Common myeloid progenitor, CD34-positive (primary cell): Measurements from ENCODE around the gene MEST.

Source experiments
- CTCF ChIA-PET: fragments of 350-600 bp; sonication (Branson Sonifier 250); formaldehyde crosslinking; loops from one replicate; lab custom pipeline; 2021; ENCODE audit warnings: antibody characterized with exemption; lab: Charles Lee
- POLR2A ChIA-PET: fragments of 350-600 bp; sonication (Branson Sonifier 250); formaldehyde crosslinking; loops from one replicate; lab custom pipeline; 2021; ENCODE audit warnings: antibody characterized with exemption; lab: Charles Lee
- DNase-seq, 3 donors: peaks; one replicate each; pipeline versions ENCODE4 v3.0.0 to v3.0.0-alpha.2; 2013
- H3K27ac ChIP-seq, 2 experiments: 1 replicate in 1 of 2; 2 replicates in 1 of 2; pipeline ENCODE4 v1.7.0; 2013; ENCODE audit warnings: inconsistent platforms in 2 of 2, low read length in 2 of 2, mild to moderate bottlenecking in 2 of 2, low read depth in 1 of 2, moderate library complexity in 1 of 2; ENCODE audit not compliant: severe bottlenecking in 2 of 2, insufficient read depth in 1 of 2, poor library complexity in 1 of 2
- H3K27me3 ChIP-seq, 5 experiments: replicated peaks in 2 of 5; 1 replicate in 3 of 5; 2 replicates in 2 of 5; pipeline versions ENCODE4 v1.6.1 to v1.7.0; 2013; ENCODE audit warnings: low read length in 4 of 5, mild to moderate bottlenecking in 2 of 5, moderate library complexity in 2 of 5, inconsistent platforms in 1 of 5; ENCODE audit not compliant: insufficient read depth in 5 of 5, control insufficient read depth in 4 of 5
- H3K36me3 ChIP-seq, 4 experiments: 1 replicate in 2 of 4; 2 replicates in 2 of 4; pipeline versions ENCODE4 v1.6.1 to v1.7.0; 2013; ENCODE audit warnings: low read length in 3 of 4, control low read depth in 1 of 4, mild to moderate bottlenecking in 1 of 4; ENCODE audit not compliant: control insufficient read depth in 4 of 4, insufficient read depth in 4 of 4
- H3K4me1 ChIP-seq, 4 experiments: 1 replicate in 3 of 4; 2 replicates in 1 of 4; pipeline versions ENCODE4 v1.6.1 to v1.7.1; 2013; ENCODE audit warnings: low read length in 3 of 4, mild to moderate bottlenecking in 3 of 4, control low read depth in 1 of 4, inconsistent platforms in 1 of 4, moderate library complexity in 1 of 4; ENCODE audit not compliant: control insufficient read depth in 4 of 4, insufficient read depth in 4 of 4; ENCODE audit errors: control extremely low read depth in 1 of 4
- H3K4me3 ChIP-seq, 7 experiments: 1 replicate in 4 of 7; 2 replicates in 3 of 7; pipeline versions ENCODE4 v1.5.1 to v1.7.0; 2013; ENCODE audit warnings: mild to moderate bottlenecking in 7 of 7, low read length in 6 of 7, moderate library complexity in 6 of 7, inconsistent platforms in 2 of 7, low read depth in 2 of 7, control low read depth in 1 of 7; ENCODE audit not compliant: insufficient read depth in 4 of 7, control insufficient read depth in 1 of 7; ENCODE audit errors: extremely low read depth in 1 of 7
- H3K9me3 ChIP-seq, 5 experiments: 1 replicate in 4 of 5; 2 replicates in 1 of 5; pipeline versions ENCODE4 v1.6.1 to v1.7.1; 2013; ENCODE audit warnings: low read length in 4 of 5, mild to moderate bottlenecking in 2 of 5, inconsistent platforms in 1 of 5, low read depth in 1 of 5, moderate library complexity in 1 of 5; ENCODE audit not compliant: control insufficient read depth in 4 of 5, insufficient read depth in 2 of 5; ENCODE audit errors: control extremely low read depth in 1 of 5
- WGBS: methylation state at CpG from one replicate; pipeline ENCODE4 v1.1.5; 2013; ENCODE audit not compliant: insufficient coverage; 5-methylcytosine and 5-hydroxymethylcytosine counted together

The MEST gene

DNA sequence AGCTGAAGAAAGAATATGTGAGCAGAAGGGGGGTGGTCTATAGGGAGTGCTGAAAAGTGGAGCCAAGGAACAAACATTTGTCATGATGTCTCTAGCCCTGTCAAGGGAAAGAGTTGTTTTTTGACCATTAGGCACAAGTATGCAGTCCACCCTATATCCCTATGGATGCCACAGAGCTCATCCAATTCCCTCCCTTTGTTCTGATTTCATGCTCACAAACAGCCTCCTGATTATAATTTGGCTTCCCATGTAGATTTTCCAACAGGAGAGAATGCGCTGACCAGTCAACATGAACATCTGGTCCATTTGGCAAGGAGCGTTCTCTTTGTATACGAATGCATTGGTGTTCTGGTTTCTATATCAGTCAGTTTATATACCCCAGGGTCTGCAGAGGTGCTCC, 38.9 kb upstream of the MEST start:
- no peaks in the 10 kb centered on the region for H3K4me1 ChIP-seq
- H3K9me3 ChIP-seq, result peaks cover 0 to 3% (median 0%) of the 10 kb centered on the region in 5 experiments
- CTCF ChIA-PET, result interaction anchor here (1.0 to 1.3 kb wide), 3 partner anchors 9 to 59 kb away, joined by 3 to 4 read pairs (median 3); partner anchors contain the start of gene CEP41
- H3K36me3 ChIP-seq, result no peaks in the 10 kb centered on the region
- no peak overlapping the region for H3K4me3 ChIP-seq
- WGBS, result 100% methylated on average over 2 of the region's 3 CpGs
- POLR2A ChIA-PET, result no interaction called here
- no peak overlapping the region for H3K27ac ChIP-seq
- DNase-seq, result no peak
- no peaks in the 10 kb centered on the region for H3K27me3 ChIP-seq

DNA sequence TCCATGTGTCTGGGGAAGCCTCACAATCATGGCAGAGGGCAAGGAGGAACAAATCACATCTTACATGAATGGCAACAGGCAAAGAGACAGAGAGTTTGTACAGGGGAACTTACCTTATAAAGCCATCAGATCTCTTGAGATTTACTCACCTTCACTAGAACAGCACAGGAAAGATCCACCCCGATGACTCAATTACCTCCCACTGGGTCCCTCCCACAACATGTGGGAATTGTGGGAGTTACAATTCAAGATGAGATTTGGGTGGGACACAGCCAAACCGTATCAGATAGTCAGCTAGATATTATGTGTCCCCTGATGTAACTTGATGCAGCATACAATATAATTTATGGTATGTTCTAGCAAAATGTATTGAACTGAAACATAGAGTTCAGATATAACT, 36.9 kb upstream of the MEST start:
- H3K9me3 ChIP-seq, result peaks cover 0 to 12% (median 9%) of the 10 kb centered on the region in 5 experiments
- no peak overlapping the region for H3K27ac ChIP-seq
- WGBS, result 100% methylated on average over 1 of the region's 2 CpGs
- H3K36me3 ChIP-seq, result no peaks in the 10 kb centered on the region
- ChIA-PET POLR2A (no interaction called here), CTCF (no interaction called here)
- peaks cover 0 to 5% (median under 1%) of the 10 kb centered on the region in 4 experiments for H3K4me1 ChIP-seq
- no peak overlapping the region for H3K4me3 ChIP-seq
- no peak for DNase-seq
- H3K27me3 ChIP-seq, result no peaks in the 10 kb centered on the region

DNA sequence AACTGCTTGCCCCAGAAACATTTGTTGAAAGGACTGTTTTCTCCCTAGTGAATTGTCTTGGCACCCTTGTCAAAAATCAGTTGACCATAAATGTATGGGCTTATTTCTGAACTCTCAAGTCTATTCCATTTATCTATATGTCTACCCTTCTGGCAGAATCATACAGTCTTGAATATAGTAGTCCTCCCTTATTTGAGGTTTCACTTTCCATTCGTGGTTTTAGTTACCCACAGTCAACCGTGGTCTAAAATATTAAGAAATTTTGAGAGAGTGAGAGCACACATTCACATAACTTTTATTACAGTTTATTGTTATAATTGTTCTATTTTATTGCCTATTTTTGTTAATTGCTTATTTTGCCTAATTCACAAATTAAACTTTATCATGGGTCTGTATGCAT, 33.6 kb upstream of the MEST start:
- H3K4me3 ChIP-seq, result no peak overlapping the region
- H3K4me1 ChIP-seq, result peaks cover 0 to 5% (median under 1%) of the 10 kb centered on the region in 4 experiments
- no peaks in the 10 kb centered on the region for H3K36me3 ChIP-seq
- H3K27me3 ChIP-seq, result no peaks in the 10 kb centered on the region
- CTCF ChIA-PET, result no interaction called here
- POLR2A ChIA-PET, result no interaction called here
- peak in 2 of 3 donors; percentile 65 to 69 for DNase-seq
- no CpG with 5 or more reads among the region's 2 CpGs for WGBS
- no peak overlapping the region for H3K27ac ChIP-seq
- H3K9me3 ChIP-seq, result peaks cover 0 to 15% (median 9%) of the 10 kb centered on the region in 5 experiments

DNA sequence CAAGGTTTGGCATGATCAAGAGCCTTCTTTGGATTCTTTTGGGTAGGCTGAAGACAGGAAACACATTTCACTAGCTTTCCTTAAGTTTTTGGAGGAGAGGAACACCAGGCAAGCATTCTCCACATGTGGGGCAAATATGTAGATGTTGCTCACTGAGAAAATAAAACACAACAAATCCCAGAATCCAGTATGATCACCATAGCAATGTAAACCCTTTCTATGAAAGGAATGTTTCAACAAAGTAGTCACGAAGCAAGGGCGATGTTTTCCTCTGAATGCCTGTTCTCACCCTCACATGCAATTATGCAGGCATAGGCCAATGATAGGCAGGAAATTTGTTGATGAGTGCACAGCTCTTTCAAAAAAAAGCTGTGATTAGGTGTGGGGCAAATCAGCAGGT, 30.6 kb upstream of the MEST start:
- Histone ChIP-seq H3K9me3 (peaks cover 0 to 15% (median 9%) of the 10 kb centered on the region in 5 experiments), H3K36me3 (no peaks in the 10 kb centered on the region), H3K27ac (no peak overlapping the region), H3K27me3 (no peaks in the 10 kb centered on the region), H3K4me1 (peaks cover 0 to 9% (median 5%) of the 10 kb centered on the region in 4 experiments), H3K4me3 (no peak overlapping the region)
- 65% methylated on average over 2 of the region's 2 CpGs for WGBS
- CTCF ChIA-PET, result interaction anchor here (0.8 to 1.7 kb wide), 3 partner anchors 9 to 82 kb away, joined by 3 read pairs; no protein-coding TSS in a partner anchor
- no peak for DNase-seq
- POLR2A ChIA-PET, result no interaction called here

DNA sequence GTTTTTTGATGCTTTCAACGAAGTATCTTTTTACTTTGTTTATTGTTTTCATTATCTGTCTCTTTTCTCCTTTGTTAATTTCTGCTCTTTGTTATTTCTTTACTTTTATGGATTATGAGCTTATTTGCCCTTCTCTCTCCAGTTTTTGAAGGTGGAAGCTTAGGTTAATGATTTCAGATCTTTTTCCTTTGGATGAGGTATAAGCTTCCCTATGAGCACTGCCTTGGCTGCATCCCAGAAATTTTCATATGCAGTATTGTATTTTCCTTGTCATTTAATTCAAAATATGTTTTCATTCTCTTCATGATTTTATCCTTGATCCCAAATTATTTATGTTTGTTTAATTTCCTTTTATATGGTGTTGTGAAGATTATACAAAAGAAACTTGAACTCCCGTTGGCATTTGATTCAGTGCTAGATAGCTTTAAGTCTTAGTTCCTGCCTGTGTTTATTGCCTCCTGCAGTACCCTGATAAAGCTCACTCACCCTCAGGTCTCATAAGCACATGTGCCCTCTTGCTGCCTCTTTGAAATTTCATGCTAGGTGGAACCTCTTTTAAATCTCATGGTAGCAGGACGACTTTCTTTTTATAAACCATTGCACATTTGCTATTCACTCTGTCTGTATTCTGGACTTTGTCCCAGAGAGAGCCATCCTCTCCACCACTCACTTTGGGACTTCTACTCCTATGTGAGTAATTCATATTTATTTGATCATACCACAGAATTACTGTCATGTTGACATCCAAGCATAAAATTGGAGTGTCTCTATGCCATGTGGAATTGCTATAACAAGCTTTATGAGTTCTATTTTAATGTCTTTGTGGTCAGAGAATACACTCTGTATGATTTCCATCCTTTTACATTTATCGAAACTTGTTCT, 28.1 kb upstream of the MEST start:
- Histone ChIP-seq H3K27me3 (no peaks in the 10 kb centered on the region), H3K9me3 (peaks cover 0 to 14% (median 6%) of the 10 kb centered on the region in 5 experiments), H3K4me3 (no peak overlapping the region), H3K27ac (no peak overlapping the region), H3K4me1 (peaks cover 0 to 7% (median 3%) of the 10 kb centered on the region in 4 experiments), H3K36me3 (no peaks in the 10 kb centered on the region)
- ChIA-PET POLR2A (interaction anchor here (0.5 to 1.3 kb wide), 4 partner anchors 8 to 69 kb away, joined by 3 read pairs; no protein-coding TSS in a partner anchor), CTCF (interaction anchor here (0.8 to 2.5 kb wide), 7 partner anchors 8 to 394 kb away, joined by 3 to 7 read pairs (median 5); no protein-coding TSS in a partner anchor)
- 17% methylated on average over 1 of the region's 4 CpGs for WGBS
- DNase-seq, result peak; percentile 60 to 89 (median 79)

DNA sequence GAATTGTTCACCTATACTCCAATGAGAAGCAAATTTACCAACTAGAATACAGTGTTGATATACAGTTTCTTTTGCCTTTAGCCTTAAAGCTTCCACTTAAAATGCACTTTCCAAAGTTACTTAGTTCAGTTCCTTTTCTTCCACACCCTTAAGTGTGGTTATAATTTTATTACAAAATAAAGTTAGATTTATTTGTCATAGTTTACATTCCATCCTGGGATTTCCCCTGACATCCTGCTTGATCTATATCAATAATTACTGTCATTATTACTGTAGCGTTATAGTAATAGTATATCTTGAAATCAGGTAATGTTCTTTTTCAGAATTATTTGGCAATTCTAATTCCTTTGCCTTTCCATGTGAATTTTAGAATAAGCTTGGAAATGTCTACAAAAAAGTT, 23.3 kb upstream of the MEST start:
- no CpG with 5 or more reads among the region's 1 CpG for WGBS
- Histone ChIP-seq H3K27ac (no peak overlapping the region), H3K36me3 (no peaks in the 10 kb centered on the region), H3K27me3 (no peaks in the 10 kb centered on the region), H3K9me3 (no peaks in the 10 kb centered on the region), H3K4me1 (peaks cover 2 to 27% (median 17%) of the 10 kb centered on the region in 4 experiments), H3K4me3 (no peak overlapping the region)
- no peak for DNase-seq
- POLR2A ChIA-PET, result no interaction called here
- CTCF ChIA-PET, result interaction anchor here (0.6 to 0.7 kb wide), 2 partner anchors 16 to 165 kb away, joined by 3 read pairs; no protein-coding TSS in a partner anchor

DNA sequence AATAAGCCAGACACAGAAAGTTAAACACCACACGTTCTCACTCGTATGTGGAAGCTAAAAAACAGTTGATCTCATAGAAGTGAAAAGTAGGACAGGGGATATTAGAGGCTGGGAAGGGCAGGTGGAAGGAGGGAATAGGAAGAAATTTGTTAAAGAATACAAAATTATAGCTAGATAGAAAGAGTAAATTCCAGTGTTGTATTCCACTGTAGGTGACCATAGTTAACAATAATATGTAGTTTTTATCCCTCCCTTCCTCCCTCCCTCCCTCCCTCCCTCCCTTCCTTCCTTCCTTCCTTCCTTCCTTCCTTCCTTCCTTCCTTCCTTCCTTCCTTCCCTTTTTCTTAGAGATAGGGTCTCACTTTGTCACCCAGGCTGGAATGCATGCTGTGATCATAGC, 19.9 kb upstream of the MEST start:
- WGBS, result 100% methylated on average over 2 of the region's 2 CpGs
- H3K9me3 ChIP-seq, result no peaks in the 10 kb centered on the region
- no peaks in the 10 kb centered on the region for H3K36me3 ChIP-seq
- no peak overlapping the region for H3K4me3 ChIP-seq
- H3K4me1 ChIP-seq, result peaks cover 11 to 54% (median 33%) of the 10 kb centered on the region in 4 experiments
- DNase-seq, result no peak
- no peaks in the 10 kb centered on the region for H3K27me3 ChIP-seq
- CTCF ChIA-PET, result interaction anchor here (0.9 to 1.2 kb wide), 4 partner anchors 9 to 22 kb away, joined by 3 to 6 read pairs (median 4); no protein-coding TSS in a partner anchor
- POLR2A ChIA-PET, result interaction anchor here (0.7 kb wide), 2 partner anchors 8 to 9 kb away, joined by 3 read pairs; no protein-coding TSS in a partner anchor
- H3K27ac ChIP-seq, result no peak overlapping the region
